Stimulated activated CD8-positive, alpha-beta memory T cell treated with anti-CD3 and anti-CD28 coated beads, Interleukin-15, amount 100 ng/mL, for 48 hours (primary cell): ENCODE results near the gene ELFN1.

Experiments used
- DNase-seq, 2 donors: peaks; one replicate each; pipeline ENCODE4 v3.0.0-alpha.2; 2020; ENCODE audit warnings: low read depth in 2 of 2

The ELFN1 gene

GRCh38 chr7:1725766-1726630 is 55.9 kb downstream of the ELFN1 start:
- DNase-seq: no peak

GRCh38 chr7:1727079-1727478 is 57.0 kb downstream of the ELFN1 start:
- no peak for DNase-seq

- no peak for DNase-seq
Observed at GRCh38 chr7:1727812-1728570, 57.9 kb downstream of the ELFN1 start.

GRCh38 chr7:1729183-1729582 is 59.1 kb downstream of the ELFN1 start:
- DNase-seq: no peak

- no peak for DNase-seq
Observed at GRCh38 chr7:1729773-1730172, 59.7 kb downstream of the ELFN1 start.

- DNase-seq: no peak
Observed at GRCh38 chr7:1732072-1732471, 62.0 kb downstream of the ELFN1 start.

- DNase-seq: no peak
Observed at GRCh38 chr7:1732645-1733044, 62.6 kb downstream of the ELFN1 start.

- no peak for DNase-seq
Observed at GRCh38 chr7:1733206-1733907, 63.3 kb downstream of the ELFN1 start.

- no peak for DNase-seq
Observed at GRCh38 chr7:1733908-1734730, 64.0 kb downstream of the ELFN1 start.

GRCh38 chr7:1735262-1735661 is 65.2 kb downstream of the ELFN1 start:
- no peak for DNase-seq

GRCh38 chr7:1735806-1736483 is 65.9 kb downstream of the ELFN1 start:
- DNase-seq: no peak

- DNase-seq: no peak
Observed at GRCh38 chr7:1736484-1736817, 66.4 kb downstream of the ELFN1 start.

GRCh38 chr7:1736830-1737229 is 66.8 kb downstream of the ELFN1 start:
- no peak for DNase-seq

- no peak for DNase-seq
Observed at GRCh38 chr7:1737523-1737922, 67.4 kb downstream of the ELFN1 start.

GRCh38 chr7:1737956-1738355 is 67.9 kb downstream of the ELFN1 start:
- no peak for DNase-seq

GRCh38 chr7:1738511-1738910 is 68.4 kb downstream of the ELFN1 start:
- DNase-seq: no peak

GRCh38 chr7:1738956-1739355 is 68.9 kb downstream of the ELFN1 start:
- DNase-seq: no peak

- no peak for DNase-seq
Observed at GRCh38 chr7:1739593-1739992, 69.5 kb downstream of the ELFN1 start.

- DNase-seq: no peak
Observed at GRCh38 chr7:1740214-1740613, 70.1 kb downstream of the ELFN1 start.

GRCh38 chr7:1741246-1741645 is 71.2 kb downstream of the ELFN1 start:
- no peak for DNase-seq
